Inflammatory macrophage treated with lipopolysaccharide for 4 hours (primary cell): Measurements from ENCODE around the gene GAB2.
A peak's percentile ranks its signal among the peaks of the same experiment; 100 is the strongest.

ENCODE experiments used
- DNase-seq: peaks from one replicate; pipeline ENCODE4 v3.0.0-alpha.2; 2020

The GAB2 gene

DNA sequence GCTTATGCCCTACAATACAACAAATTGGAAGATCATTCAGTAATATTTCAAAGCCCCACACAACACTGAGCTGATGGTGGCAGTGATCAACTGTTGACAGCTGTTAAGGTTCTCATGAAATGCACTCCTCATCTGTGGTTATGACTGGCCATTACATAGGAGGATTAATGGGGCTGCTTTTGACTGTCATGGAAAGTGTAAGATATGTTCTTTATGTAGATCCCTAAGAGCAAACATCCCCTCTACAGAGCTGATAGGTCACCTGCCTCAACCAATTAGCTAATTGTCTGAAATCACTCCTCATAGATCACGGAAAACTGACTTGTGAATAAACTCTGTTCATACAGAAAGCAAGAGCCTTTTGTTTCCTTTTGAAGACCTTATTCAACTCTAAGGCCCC, 78.1 kb downstream of the GAB2 start:
- DNase-seq = no peak

GRCh38 chr11:78338702-78339101, 78.9 kb downstream of the GAB2 start:
- DNase-seq = no peak

DNA sequence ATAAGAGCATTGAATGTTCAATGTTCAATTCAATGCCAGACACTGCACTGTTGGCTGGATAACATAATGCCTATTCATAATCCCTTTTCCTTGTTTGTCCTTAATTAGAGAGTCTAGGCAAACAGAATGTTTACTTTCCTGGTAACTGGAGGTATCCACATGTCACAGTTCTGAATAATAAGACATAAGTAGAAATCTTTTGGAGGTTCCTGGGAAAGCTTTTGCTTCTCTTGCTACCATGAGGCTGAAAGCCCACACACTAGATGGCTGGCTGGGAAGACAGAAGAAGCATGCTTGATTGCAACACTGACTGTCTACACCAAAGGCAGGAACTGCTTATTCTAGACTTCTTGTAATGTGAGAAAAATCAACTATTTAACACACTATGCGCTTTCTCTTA, 79.5 kb downstream of the GAB2 start:
- peak; percentile 81 for DNase-seq

DNA sequence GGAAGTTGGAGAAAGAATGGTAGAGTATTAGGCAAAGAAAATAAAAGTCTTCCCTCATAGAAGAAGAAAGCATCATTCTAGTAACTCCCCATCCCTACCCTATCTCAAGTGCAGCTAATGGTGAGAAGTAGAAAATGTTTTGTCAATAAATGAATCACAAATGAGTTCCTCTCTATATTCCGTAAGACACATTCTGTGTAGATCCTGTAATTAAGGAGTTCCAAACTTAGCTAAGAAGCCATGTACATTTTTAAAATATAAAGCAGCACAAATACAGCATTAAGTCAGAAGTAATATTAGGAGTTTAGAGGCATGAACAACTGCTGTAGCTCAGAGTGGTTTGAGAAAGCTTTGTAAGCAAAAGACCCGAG, 80.1 kb downstream of the GAB2 start:
- no peak for DNase-seq

DNA sequence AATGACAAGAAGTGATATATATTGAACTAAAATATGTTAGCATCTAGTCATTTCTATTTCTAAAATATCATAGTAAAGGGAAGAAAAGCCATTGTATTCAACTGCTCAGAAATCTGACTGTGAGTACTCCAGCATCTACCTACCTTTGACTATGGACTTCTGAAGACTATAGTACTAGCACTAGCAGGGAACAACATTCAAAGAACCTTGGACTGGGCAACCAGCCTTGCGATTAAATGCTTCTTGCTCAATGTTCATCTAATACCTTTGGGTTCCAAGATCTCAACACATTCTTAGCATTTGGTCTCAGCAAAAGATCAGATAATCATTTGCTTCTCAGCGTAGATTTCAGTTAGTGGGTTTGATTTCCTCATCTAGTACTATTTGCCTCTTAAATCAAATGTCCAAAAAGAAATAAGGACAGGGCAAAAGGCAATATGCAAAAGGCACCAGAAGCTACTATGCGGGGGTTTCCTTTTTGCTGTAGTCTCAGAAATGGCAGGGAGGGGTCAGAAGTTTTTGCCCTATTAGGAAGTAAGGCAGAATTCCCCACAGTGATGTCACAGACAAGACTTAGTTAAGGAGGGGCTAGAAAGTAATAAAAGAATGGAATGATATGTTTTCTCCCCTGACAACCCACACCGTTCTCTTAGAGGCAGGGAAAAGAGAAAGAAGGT, 80.6 kb downstream of the GAB2 start:
- peak; percentile 73 for DNase-seq

- DNase-seq = no peak
Observed at GRCh38 chr11:78334109-78334508, 83.5 kb downstream of the GAB2 start.

DNA sequence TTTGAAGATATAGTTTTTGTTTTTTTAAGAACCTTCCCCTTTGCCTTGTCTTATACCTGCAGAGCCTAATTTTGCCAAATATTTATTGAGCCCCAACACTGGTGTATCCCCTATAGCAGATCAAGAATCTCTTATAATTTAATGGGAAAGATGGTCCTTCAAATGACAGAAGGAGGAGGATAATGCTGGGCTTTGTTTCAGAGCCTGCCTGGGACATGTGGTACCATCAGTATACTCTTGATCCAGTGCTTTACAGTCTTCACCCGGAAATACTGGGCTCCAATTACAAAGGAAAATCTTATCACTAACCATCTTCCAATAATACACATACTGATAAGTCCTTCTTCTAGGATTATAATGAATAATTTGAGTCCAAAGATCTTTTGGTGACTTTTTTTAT, 84.7 kb downstream of the GAB2 start:
- no peak for DNase-seq

DNA sequence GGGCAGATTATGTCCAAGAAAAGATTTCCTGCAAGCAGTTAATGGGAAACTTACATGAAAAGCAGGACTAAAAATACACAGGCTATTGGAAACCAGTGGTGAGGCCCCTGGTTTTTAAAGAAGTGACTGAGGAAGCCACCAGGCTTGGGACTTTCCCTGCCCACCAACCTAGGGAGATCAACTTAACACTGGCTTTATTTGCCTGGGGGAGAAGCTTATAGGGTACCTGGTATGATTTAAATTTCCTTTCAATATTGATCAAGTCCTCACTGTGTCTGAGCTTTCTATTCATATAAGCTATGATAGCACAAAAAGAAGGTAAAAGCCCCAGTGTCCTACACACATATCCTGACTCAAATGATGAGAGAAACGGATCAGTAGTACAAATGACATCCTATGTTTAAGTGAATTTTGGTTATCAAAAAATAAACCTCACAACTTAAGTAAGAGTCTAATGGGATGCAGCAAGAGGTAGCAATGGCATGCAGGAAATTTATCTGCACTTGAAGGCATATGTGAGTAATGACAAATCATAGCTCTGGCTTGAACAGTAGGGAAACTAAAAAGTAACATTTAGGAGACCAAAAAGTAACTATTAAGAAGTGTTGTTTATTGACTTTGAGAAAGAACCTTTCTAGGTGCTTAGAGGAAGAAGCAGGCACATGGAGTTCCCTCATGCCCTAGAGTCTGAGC, 85.3 kb downstream of the GAB2 start:
- DNase-seq = no peak

GRCh38 chr11:78331711-78332110, 85.9 kb downstream of the GAB2 start:
- no peak for DNase-seq

GRCh38 chr11:78330361-78330760, 87.3 kb downstream of the GAB2 start:
- DNase-seq = no peak

DNA sequence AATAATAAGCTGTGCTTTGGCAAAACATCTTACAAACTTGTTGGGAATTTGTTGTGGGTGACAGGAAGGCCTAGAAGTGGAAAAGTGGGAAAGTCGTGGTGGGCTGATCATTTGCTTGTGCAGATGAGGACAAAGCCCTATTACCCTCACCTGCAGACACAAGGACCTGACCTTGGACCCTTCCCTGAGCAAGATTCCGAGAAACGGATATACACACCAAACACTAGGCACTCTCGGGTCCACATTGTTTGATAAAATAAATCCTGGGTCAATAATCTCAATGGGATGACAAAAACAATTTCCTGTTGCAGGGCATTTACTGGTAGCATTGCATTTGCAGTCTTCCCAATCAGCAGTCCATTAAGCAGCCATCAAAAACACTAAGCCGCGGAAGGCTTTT, 89.7 kb downstream of the GAB2 start:
- DNase-seq = no peak

DNA sequence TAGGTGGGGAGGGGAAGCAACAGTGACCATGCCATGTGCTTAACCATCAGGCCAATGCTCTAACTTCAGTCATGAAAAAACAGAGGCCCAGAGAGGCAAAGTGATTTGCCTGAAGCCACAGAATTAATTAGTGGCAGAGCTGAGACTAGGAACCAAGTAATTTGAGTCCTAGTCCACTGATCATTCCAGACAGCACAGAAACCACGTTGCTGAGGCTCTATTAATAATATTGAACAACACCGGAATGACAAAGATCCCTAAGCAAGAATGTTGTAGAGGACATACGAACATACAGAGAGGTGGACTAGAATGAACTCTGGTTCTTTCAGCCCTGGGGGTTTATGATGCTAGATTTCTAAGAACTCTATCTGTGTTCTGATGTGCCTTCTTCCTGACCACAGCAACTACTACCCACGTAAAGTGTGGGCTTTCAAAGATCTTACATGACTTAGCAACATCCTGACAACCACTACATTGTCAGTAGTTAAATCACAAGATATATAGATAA, 92.3 kb downstream of the GAB2 start:
- no peak for DNase-seq

GRCh38 chr11:78323363-78323762, 94.3 kb downstream of the GAB2 start:
- no peak for DNase-seq

- DNase-seq = no peak
Observed at GRCh38 chr11:78319453-78319955, 98.1 kb downstream of the GAB2 start.

GRCh38 chr11:78318321-78319114, 99.1 kb downstream of the GAB2 start:
- DNase-seq = no peak

GRCh38 chr11:78315724-78316123, 101.9 kb downstream of the GAB2 start:
- no peak for DNase-seq

GRCh38 chr11:78314762-78315161, 102.9 kb downstream of the GAB2 start:
- no peak for DNase-seq

GRCh38 chr11:78313898-78314297, 103.7 kb downstream of the GAB2 start:
- DNase-seq = peak; percentile 86

- DNase-seq = peak; percentile 63
Observed at GRCh38 chr11:78313181-78313795, 104.3 kb downstream of the GAB2 start.

- peak; percentile 33 for DNase-seq
Observed at GRCh38 chr11:78312712-78313111, 104.9 kb downstream of the GAB2 start.

DNA sequence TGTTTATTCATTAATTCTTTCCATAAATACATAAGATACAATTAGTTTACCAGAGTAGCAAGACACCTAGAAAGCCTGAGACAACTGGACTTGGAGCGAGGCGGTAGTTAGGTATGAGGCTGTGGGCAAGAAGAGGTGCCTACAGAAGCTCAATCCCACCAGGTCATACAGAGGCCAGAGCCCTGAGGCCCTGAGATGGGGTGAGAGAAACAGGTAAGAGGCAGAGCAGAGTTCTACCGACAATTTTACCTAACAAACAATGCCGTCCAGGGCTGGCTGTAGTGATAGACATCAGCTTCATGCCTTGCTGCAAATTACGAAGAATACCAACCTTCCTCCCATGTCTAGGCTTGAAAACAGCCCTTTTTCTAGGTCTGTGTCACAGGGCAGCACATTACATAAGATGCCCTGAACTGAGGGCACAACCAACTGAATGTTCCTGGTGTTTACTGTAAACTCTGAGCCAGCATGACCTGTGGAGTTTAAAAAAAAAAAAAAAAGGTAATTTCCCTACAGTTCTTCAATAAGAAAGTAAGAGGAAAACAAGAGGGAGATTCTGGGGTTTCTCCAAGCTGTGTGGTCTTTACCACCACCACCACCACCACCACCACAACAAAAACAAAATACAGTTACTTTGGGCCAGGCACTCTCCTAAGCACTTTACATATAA, 105.8 kb downstream of the GAB2 start:
- peak; percentile 46 for DNase-seq

- peak; percentile 20 for DNase-seq
Observed at GRCh38 chr11:78310500-78310909, 107.1 kb downstream of the GAB2 start.

GRCh38 chr11:78304201-78304600, 113.4 kb downstream of the GAB2 start:
- DNase-seq = peak; percentile 69
